K562 (cell line): ENCODE results near the gene ID4. TPM values are rescaled to one million over a fixed set of nuclear protein-coding genes. Genes with fewer than 3 reads are reported as not detected.
A peak's percentile ranks its signal among the peaks of the same experiment; 100 is the strongest.

Source experiments
- BACH1 ChIP-seq: fragments of 200-800 bp; sonication (Bioruptor generic); IDR thresholded peaks from 2 replicates; pipeline ENCODE4 v1.6.1; 2016; ENCODE audit warnings: missing genetic modification characterization, missing compliant biosample characterization
- CTCF ChIP-seq, 3 experiments: IDR thresholded peaks in 2 of 3; conservative IDR thresholded peaks in 1 of 3; 2 replicates each; pipeline ENCODE4 v1.5.1; 2011 to 2012; ENCODE audit warnings: low read length in 3 of 3, mild to moderate bottlenecking in 3 of 3, control low read depth in 2 of 3, improper control_type of control experiment in 1 of 3, inconsistent platforms in 1 of 3, low read depth in 1 of 3, mixed read lengths in 1 of 3, moderate library complexity in 1 of 3; ENCODE audit not compliant: insufficient read depth in 2 of 3
- ETS2 ChIP-seq: IDR thresholded peaks from 2 replicates; pipeline ENCODE4 v1.6.1; 2016; ENCODE audit warnings: borderline replicate concordance, missing genetic modification characterization, mild to moderate bottlenecking, moderate library complexity, missing compliant biosample characterization; ENCODE audit not compliant: poor library complexity, severe bottlenecking
- HIVEP1 ChIP-seq: fragments of 250-450 bp; sonication (Bioruptor Pico); IDR thresholded peaks from 2 replicates; pipeline ENCODE4 v1.4.0; 2020; ENCODE audit warnings: mild to moderate bottlenecking
- HMGN3 ChIP-seq: IDR thresholded peaks from 2 replicates; pipeline ENCODE4 v1.6.1; 2011; ENCODE audit warnings: borderline replicate concordance, low read depth, mild to moderate bottlenecking, mixed read lengths, low read length; ENCODE audit not compliant: insufficient read length; ENCODE audit errors: extremely low read depth
- HNRNPH1 ChIP-seq: fragments of 200-400 bp; formaldehyde crosslinking; optimal IDR thresholded peaks from 2 replicates; pipeline ENCODE3; 2017; ENCODE audit warnings: low read depth, mild to moderate bottlenecking, low read length, moderate library complexity
- NFE2 ChIP-seq: IDR thresholded peaks from 2 replicates; pipeline ENCODE4 v1.6.1; 2014; ENCODE audit warnings: antibody characterized with exemption, low read depth
- PRDM10 ChIP-seq: fragments of 450-650 bp; IDR thresholded peaks from 2 replicates; pipeline ENCODE4 v1.6.1; 2018; ENCODE audit not compliant: partially characterized antibody
- RAD21 ChIP-seq, 2 experiments: fragments of 250-450 bp in 1 of 2; fragments of 450-650 bp in 1 of 2; sonication (Bioruptor Pico) in 1 of 2; formaldehyde crosslinking in 1 of 2; IDR thresholded peaks in 1 of 2; conservative IDR thresholded peaks in 1 of 2; 2 replicates each; pipeline versions ENCODE4 v1.4.0 to v1.8.0; 2020 to 2022; ENCODE audit warnings: mild to moderate bottlenecking in 2 of 2, moderate library complexity in 1 of 2
- RAD51 ChIP-seq: fragments of 450-650 bp; IDR thresholded peaks from 2 replicates; pipeline ENCODE4 v1.7.1; 2016; ENCODE audit warnings: low read depth, mild to moderate bottlenecking, borderline replicate concordance
- RBBP5 ChIP-seq: fragments of 200-600 bp; sonication (generic); IDR thresholded peaks from 2 replicates; pipeline ENCODE4 v1.6.1; 2012; ENCODE audit warnings: borderline replicate concordance, mild to moderate bottlenecking, low read length, control low read depth, inconsistent platforms; ENCODE audit not compliant: insufficient read depth, poor library complexity, severe bottlenecking
- RFX5 ChIP-seq: IDR thresholded peaks from 2 replicates; pipeline ENCODE4 v1.6.1; 2011; ENCODE audit warnings: low read depth, mild to moderate bottlenecking, improper control_type of control experiment, low read length
- SMC3 ChIP-seq: conservative IDR thresholded peaks from 2 replicates; pipeline ENCODE4 v1.6.1; 2011; ENCODE audit warnings: low read depth, low read length, improper control_type of control experiment; ENCODE audit not compliant: insufficient read depth
- ZKSCAN1 ChIP-seq: fragments of 150-350 bp; IDR thresholded peaks from 2 replicates; pipeline ENCODE4 v1.6.1; 2016; ENCODE audit warnings: low read depth, low read length
- ZNF133 ChIP-seq: fragments of 250-450 bp; sonication (Bioruptor Pico); IDR thresholded peaks from 2 replicates; pipeline ENCODE4 v1.4.0; 2020; ENCODE audit warnings: mild to moderate bottlenecking
- ZNF224 ChIP-seq: sonication (generic); formaldehyde crosslinking; IDR thresholded peaks from 2 replicates; pipeline ENCODE4 v1.8.0; 2022; ENCODE audit warnings: mild to moderate bottlenecking, missing genetic modification reagents
- ZSCAN32 ChIP-seq: fragments of 450-650 bp; formaldehyde crosslinking; IDR thresholded peaks from 2 replicates; pipeline ENCODE4 v1.4.0; 2020; ENCODE audit warnings: mild to moderate bottlenecking, moderate library complexity
- polyA plus RNA-seq, 8 experiments: library from polyadenylated mRNA; depleted of rRNA in 4 of 8; stranded (reverse) in 5 of 8; unstranded in 3 of 8; fragments of >200 nt; fragmentation: Nextera tagmentation in 2 of 8; fragmentation: Illumina TruSeq in 1 of 8; extraction: Ambion mirVana in 2 of 8; extraction: Trizol in 1 of 8; gene quantifications; 2 replicates each; pipeline versions ENCODE4 v1.2.1 to v1.2.3, GENCODE V29; 2011 to 2014; ENCODE audit warnings: inconsistent platforms in 1 of 8, missing spikeins in 1 of 8
- total RNA-seq, 7 experiments: library from RNA; depleted of rRNA in 6 of 7; stranded (reverse); fragments of >200 nt in 6 of 7; fragmentation: Illumina TruSeq in 2 of 7; extraction: Trizol in 2 of 7; gene quantifications; 2 replicates each; pipeline versions ENCODE4 v1.2.1 to v1.2.3, GENCODE V29; 2011 to 2021; ENCODE audit warnings: low replicate concordance in 1 of 7
- TF ChIP-seq, protein P1 (sequence below): sonication (generic); formaldehyde crosslinking; IDR thresholded peaks from 2 replicates; pipeline ENCODE4 v1.8.1; 2022; ENCODE audit warnings: missing genetic modification reagents
- TF ChIP-seq, protein P2 (sequence below): fragments of 450-650 bp; IDR thresholded peaks from 2 replicates; pipeline ENCODE4 v1.6.1; 2014; ENCODE audit warnings: low read depth, mild to moderate bottlenecking, moderate library complexity, borderline replicate concordance

Gene ID4
- total and polyA plus RNA-seq, 9 of the 15 experiments (the other 6 are each of a cell fraction or from before 2014, with no cell fraction given) = not detected

DNA sequence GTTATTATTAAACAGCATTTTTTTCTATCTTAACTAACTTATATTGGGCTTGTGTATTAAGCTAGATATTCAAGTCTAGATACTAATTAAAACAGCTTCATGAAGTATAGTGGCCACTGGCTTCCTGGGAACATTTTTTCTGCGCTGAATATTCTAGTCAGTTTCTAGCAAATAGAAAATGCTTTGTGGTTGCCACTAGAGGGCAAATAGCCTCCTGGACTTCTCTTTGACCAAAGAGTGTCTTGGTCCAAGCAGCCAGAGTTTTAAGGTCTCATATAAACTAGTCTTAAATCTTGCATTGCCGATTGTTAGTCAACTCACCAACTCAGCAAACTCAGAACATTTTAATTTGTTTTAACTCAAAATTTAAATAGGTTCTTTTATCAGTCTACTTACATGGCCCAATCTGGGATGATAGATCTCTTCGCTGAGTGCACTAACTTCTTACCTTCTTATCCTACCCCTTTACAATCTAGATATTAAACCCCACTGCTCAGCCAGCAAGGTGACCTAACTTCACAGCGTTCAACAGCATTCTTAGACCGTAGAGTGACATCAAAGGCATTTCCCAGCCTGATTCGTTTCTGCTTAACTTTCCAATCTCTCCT lies 24.6 kb upstream of the ID4 start (continued):
- no peak for TF ChIP-seq RFX5
- TF ChIP-seq PRDM10 = no peak
- no peak for TF ChIP-seq ETS2 (tag)
- TF ChIP-seq RAD51 = no peak
- no peak for TF ChIP-seq HNRNPH1
- TF ChIP-seq, protein P1, sequence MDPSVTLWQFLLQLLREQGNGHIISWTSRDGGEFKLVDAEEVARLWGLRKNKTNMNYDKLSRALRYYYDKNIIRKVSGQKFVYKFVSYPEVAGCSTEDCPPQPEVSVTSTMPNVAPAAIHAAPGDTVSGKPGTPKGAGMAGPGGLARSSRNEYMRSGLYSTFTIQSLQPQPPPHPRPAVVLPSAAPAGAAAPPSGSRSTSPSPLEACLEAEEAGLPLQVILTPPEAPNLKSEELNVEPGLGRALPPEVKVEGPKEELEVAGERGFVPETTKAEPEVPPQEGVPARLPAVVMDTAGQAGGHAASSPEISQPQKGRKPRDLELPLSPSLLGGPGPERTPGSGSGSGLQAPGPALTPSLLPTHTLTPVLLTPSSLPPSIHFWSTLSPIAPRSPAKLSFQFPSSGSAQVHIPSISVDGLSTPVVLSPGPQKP (CRISPR knock-in tag) = no peak
- TF ChIP-seq SMC3 = 0 out of 2 replicates have a peak, but pooled peaks have one; percentile 28
- no peak for TF ChIP-seq ZNF133 (CRISPR knock-in tag)
- peak; percentile 56 to 70 (median 62) for TF ChIP-seq CTCF (IDR thresholded peaks at IDR 0.05 in 2 of 3, conservative IDR thresholded peaks at IDR 0.05 in 1 of 3; ENCODE audit: insufficient read depth in 2 of 3, low read depth in 1 of 3, low read length in 3 of 3)
- TF ChIP-seq BACH1 (tag) = no peak
- no peak for TF ChIP-seq NFE2
- TF ChIP-seq ZSCAN32 (CRISPR knock-in tag) = no peak
- no peak for TF ChIP-seq ZNF224
- peak; percentile 41 to 52 for TF ChIP-seq RAD21 (CRISPR knock-in tag; conservative IDR thresholded peaks at IDR 0.05 in 1 of 2, IDR thresholded peaks at IDR 0.05 in 1 of 2)
- no peak for TF ChIP-seq ZKSCAN1
- TF ChIP-seq HMGN3 = no peak
- TF ChIP-seq RBBP5 = no peak
- TF ChIP-seq HIVEP1 (CRISPR knock-in tag) = no peak
- TF ChIP-seq, protein P2, sequence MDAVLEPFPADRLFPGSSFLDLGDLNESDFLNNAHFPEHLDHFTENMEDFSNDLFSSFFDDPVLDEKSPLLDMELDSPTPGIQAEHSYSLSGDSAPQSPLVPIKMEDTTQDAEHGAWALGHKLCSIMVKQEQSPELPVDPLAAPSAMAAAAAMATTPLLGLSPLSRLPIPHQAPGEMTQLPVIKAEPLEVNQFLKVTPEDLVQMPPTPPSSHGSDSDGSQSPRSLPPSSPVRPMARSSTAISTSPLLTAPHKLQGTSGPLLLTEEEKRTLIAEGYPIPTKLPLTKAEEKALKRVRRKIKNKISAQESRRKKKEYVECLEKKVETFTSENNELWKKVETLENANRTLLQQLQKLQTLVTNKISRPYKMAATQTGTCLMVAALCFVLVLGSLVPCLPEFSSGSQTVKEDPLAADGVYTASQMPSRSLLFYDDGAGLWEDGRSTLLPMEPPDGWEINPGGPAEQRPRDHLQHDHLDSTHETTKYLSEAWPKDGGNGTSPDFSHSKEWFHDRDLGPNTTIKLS = no peak
